ENCODE measurements around the gene NR1I2. TPM values are rescaled to one million over a fixed set of nuclear protein-coding genes. Genes with fewer than 3 reads are reported as not detected.

The NR1I2 gene
- total RNA-seq, 1 experiment from 2014 or later = 0.07 TPM

- TF ChIP-seq, protein P1, sequence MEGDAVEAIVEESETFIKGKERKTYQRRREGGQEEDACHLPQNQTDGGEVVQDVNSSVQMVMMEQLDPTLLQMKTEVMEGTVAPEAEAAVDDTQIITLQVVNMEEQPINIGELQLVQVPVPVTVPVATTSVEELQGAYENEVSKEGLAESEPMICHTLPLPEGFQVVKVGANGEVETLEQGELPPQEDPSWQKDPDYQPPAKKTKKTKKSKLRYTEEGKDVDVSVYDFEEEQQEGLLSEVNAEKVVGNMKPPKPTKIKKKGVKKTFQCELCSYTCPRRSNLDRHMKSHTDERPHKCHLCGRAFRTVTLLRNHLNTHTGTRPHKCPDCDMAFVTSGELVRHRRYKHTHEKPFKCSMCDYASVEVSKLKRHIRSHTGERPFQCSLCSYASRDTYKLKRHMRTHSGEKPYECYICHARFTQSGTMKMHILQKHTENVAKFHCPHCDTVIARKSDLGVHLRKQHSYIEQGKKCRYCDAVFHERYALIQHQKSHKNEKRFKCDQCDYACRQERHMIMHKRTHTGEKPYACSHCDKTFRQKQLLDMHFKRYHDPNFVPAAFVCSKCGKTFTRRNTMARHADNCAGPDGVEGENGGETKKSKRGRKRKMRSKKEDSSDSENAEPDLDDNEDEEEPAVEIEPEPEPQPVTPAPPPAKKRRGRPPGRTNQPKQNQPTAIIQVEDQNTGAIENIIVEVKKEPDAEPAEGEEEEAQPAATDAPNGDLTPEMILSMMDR (IDR thresholded peaks at IDR 0.05 in 2 of 3, conservative IDR thresholded peaks at IDR 0.05 in 1 of 3; ENCODE audit: borderline replicate concordance in 1 of 3, insufficient read depth in 1 of 3, low read depth in 2 of 3, low read length in 2 of 3) = no peak
- no peak for TF ChIP-seq ZBTB33 (IDR thresholded peaks at IDR 0.05; ENCODE audit: extremely low read depth, insufficient replicate concordance, low read length)
- TF ChIP-seq EZH2phosphoT487 (IDR thresholded peaks at IDR 0.05; ENCODE audit: borderline replicate concordance) = no peak
- TF ChIP-seq POLR2AphosphoS5 (IDR thresholded peaks at IDR 0.05; ENCODE audit: low read depth, low read length) = no peak
- TF ChIP-seq SRF (IDR thresholded peaks at IDR 0.05; ENCODE audit: low read depth) = no peak
These were observed 21.9 kb upstream of the NR1I2 start (continued) for GRCh38 chr3:119759962-119760361.

DNA sequence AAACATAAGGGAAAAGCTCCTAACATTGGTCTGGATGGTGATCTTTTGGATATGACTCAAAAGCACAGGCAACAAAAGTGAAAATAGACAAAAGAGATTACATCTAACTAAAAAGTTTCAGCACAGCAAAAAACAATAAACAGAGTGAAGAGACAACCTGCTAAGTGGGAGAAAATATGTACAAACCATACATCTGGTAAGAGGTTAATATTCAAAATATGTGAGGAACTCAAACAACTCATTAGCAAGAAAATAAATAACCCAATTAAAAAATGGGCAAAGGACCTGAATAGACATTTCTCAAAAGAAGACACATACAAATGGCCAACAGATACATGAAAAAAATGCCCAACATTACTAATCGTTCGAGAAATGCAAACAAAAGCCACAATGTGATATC is 19.0 kb upstream of the NR1I2 start:
- no peak overlapping the region for H2AFZ ChIP-seq (ENCODE audit: low read depth, low read length, poor library complexity, severe bottlenecking)
- intact Hi-C loops (cut with micrococcal nuclease) = no loop called here

More for the DNA sequence above, 19.0 kb upstream of the NR1I2 start:
- H3K4me2 ChIP-seq (ENCODE audit: low read length) = no peak overlapping the region
- H4K20me1 ChIP-seq (ENCODE audit: insufficient read depth) = no peaks in the 10 kb centered on the region
- H3K79me2 ChIP-seq (ENCODE audit: insufficient read depth, low read length) = no peaks in the 10 kb centered on the region
- ChIA-PET POLR2A (no interaction called here), RAD21 (ENCODE audit: low non-redundant PET in 1 of 2, low total read pairs in 2 of 2, uncharacterized antibody in 2 of 2, unreplicated experiment in 2 of 2) (no interaction called here), CTCF (no interaction called here)
- H3K4me1 ChIP-seq (ENCODE audit: control insufficient read depth in 1 of 2, insufficient read depth in 2 of 2, low read length in 2 of 2) = no peaks in the 10 kb centered on the region
- DNase-seq (ENCODE audit: low read depth, low spot score) (no peak), ATAC-seq (no peak)
- BruUV-seq (replicated peaks) = no TSS peak
- H3K9me3 ChIP-seq (ENCODE audit: control insufficient read depth in 1 of 2, insufficient read depth in 1 of 2, low read depth in 1 of 2, low read length in 2 of 2) = 0 out of 4 replicates have a peak, but pooled peaks cover 0 to 3% of the 10 kb centered on the region in 2 experiments
- H3K9me2 ChIP-seq (ENCODE audit: insufficient read depth) = no peaks in the 10 kb centered on the region
- no peaks in the 10 kb centered on the region for H3K36me3 ChIP-seq (ENCODE audit: control insufficient read depth in 1 of 2, insufficient read depth in 2 of 2, low read length in 2 of 2)
- no peak overlapping the region for H3K4me3 ChIP-seq (replicated peaks in 1 of 2; ENCODE audit: low read depth in 1 of 2, low read length in 2 of 2)
- no peak overlapping the region for H3K9ac ChIP-seq (ENCODE audit: low read length)
- TF ChIP-seq POLR2AphosphoS5 (IDR thresholded peaks at IDR 0.05; ENCODE audit: low read depth, low read length) = no peak
- no peak for TF ChIP-seq EZH2 (IDR thresholded peaks at IDR 0.05)
- TF ChIP-seq, protein P2, sequence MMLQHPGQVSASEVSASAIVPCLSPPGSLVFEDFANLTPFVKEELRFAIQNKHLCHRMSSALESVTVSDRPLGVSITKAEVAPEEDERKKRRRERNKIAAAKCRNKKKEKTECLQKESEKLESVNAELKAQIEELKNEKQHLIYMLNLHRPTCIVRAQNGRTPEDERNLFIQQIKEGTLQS (IDR thresholded peaks at IDR 0.05) = no peak
- H3K27me3 ChIP-seq (ENCODE audit: insufficient read depth, low read length) = no peaks in the 10 kb centered on the region
- H3K27ac ChIP-seq (ENCODE audit: low read depth, low read length) = no peak overlapping the region

All from HCT116 (cell line).